Superior temporal gyrus (tissue), 1 donor: ENCODE data around the gene FUBP3.

ENCODE experiments used
- DNase-seq: peaks from one replicate; pipeline ENCODE4 v3.0.0-alpha.2; 2016; ENCODE audit errors: extremely low spot score

Gene FUBP3

DNA sequence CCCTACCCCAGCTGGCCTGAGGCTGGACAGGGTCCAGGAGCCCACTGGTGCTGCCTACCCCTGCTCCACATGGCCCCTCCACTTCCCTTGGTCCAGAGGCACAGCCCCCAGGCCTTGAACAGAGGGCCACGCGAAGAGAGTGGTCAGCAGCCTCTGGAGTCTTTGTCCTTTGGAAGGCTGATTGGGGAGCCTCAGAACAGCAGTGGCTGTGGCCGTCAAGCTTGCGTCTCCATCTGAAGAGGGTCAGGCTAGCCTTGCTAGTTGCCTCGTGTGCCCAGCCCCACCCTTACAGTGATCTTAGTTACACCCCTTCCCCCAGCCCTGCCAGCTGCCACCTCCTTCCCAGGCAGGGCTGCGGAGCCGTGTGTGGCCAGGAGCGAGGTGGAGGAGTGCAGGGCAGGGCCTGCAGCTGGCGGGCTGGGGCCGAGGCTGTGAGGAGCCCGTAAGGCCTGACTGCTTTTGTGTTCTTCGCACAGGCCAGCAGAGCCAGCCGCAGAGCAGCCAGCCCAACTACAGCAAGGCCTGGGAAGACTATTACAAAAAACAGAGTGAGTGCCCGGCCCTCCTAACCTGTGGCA, 54.9 kb downstream of the FUBP3 start:
- no peak for DNase-seq

DNA sequence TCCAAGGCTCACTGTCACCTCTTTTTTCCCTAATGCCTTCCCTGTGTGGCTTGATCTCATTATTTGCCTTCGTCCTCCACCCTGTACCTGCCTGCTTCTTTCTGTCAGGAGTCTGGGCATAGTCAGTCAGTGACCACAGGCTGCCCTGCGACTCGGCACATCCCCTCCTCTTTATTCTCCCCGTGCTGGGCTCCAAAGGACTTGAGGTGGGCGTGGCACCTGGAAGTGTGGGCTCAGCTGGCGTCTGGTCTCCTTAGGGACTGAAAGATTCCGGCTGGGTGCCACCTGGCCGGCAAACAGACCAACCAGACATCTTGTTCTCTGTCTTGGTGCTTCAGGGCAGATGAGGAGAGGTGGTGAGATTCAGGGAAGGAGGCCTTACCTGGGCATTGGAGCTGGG, 55.4 kb downstream of the FUBP3 start:
- no peak for DNase-seq

DNA sequence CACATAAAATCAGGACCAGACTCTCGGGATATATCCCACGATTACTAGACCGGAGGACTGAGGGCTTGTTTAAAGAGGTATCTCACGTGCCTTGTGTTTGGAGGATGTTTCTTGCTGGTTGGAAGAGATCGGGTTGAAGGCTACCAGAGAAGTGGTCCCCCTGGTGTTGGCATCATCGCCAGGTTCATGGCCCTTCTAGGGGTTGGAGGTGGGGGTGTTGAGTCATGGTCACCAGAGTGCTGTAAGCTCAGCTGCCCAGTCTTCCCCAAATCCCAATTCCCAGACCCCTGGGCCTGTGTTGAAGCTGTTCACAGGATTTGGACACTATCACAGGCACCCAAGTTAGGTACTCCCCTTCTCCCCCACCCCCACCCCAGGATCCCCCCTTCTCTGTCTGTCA, 55.9 kb downstream of the FUBP3 start:
- DNase-seq: no peak

DNA sequence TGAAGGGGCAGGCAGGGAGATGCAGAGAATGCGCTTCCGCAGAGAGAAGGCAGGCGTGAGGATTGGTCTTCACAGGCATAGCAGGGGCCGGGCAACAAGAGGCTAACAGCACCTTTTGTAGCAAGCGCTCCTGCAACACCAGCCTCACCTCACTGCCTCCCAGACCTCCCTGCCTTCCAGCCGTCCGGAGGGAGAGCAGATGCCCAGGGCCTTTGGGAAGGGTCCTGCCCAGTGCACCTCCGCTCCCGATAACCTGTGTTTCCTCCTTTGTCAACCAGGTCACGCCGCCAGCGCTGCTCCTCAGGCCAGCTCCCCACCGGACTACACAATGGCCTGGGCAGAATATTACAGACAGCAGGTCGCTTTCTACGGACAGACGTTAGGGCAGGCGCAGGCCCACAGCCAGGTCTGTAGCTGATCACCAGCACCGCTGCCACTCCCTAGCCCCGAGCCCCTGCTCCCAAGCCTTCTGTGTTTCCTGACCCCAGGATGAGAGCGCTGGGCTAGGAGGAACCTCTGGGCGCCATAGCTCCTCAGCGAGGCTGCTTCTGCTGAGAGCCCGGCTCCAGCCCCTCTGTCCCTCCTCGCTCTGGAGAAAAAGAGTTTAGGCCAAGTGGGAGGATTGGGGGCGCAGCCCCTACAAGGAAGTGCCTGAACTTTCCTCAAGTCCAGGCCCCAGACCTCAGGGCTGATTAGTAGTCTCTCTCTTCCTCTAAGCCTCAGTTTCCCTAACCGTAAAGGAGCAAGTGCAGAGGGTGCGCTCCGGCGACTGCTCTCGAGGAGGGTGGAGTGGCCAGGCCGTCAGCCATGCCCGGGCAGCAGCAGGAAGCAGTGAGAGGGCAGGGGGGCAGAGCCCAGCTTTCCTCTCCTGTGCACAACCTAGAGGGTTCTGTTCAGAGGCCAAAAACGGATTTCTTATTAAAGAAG, 56.6 kb downstream of the FUBP3 start:
- DNase-seq: no peak

DNA sequence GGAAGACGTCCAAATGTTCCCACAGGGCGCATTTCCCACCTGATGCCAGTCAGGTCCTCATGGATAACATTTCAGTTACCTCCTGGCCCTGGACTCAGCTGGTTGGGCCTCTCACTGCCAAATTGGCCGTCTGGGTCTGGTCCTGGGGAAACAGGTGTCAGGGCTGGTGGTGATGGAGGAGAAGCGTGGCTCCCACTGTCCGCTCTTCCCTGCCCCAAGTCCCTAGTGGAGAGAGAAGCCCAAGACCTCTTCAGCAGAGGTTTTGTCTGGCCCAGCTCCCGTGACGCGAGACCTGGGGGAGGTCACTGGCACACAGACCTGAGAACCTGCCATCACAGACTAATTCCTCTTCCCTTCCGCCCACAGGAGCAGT, 57.3 kb downstream of the FUBP3 start:
- no peak for DNase-seq

DNA sequence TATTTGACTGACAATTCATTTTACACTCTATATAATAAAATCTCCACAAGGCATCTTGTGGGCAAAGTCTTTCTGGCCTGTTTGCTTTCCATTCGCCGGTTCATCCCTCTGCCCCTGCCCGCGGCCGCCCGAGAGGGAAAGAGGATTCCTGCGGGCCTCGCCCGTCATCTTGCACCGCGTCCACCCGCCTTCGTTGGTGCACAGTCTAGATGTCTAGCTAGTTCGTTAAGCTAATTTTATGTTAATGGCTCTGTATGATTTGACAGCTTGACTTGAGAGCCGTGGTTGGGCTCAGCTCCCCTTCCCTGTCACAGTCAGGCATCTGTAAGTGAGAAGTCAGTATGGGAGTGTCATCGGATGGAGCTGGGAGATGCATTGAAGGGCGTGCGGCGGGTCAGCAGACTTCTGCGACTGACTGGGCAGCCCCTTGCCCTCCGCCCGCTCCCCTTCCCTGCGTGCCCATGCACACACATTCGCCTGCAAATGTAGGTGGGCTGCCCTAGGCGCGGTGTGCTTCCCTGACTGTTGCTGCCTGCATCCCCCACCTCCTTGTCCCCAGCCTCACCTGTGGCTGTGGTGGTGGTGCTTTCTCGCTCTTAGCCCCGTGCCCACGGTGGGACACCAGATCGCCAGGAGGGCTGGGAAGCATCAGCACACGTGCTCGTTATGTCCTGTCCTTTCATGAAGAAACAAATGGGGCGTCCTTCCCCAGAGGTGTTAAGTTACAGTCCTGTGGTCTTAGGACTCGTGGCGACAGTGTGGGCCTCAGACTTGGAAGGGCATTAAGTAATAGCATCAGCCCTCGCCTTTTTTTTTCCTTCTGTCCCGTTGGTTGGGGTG, 59.1 kb downstream of the FUBP3 start:
- DNase-seq: no peak

DNA sequence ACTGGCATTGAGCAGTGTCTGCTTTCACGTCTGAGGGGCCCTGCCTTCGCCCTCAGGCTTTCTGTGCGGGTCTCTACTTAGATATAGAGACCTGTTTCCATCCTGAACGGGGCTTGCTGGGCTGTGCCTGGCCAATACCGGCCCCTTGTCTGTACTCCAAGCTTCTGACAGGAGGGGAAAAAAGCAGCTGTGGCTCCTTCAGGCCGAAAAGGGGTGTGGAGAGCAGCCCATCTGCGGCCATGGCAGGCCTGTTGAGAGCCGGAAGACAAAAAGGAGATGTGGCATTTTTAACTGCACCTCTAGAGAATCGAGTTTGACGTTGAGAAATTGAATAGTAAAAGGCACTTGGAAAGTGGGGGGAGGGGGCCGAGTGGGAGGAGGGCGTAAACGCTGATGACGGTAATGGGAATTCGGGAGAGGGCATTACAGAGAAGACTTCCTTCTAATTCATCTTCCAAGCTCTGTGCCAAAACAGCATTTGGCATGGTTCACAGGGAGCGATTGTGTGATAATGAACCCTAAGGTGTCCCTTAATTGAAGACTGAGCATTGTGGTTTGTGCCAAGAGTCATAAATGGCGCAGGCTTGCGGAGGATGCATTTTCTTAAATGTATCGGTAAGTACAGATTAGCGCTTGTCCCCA, 59.9 kb downstream of the FUBP3 start:
- no peak for DNase-seq

DNA sequence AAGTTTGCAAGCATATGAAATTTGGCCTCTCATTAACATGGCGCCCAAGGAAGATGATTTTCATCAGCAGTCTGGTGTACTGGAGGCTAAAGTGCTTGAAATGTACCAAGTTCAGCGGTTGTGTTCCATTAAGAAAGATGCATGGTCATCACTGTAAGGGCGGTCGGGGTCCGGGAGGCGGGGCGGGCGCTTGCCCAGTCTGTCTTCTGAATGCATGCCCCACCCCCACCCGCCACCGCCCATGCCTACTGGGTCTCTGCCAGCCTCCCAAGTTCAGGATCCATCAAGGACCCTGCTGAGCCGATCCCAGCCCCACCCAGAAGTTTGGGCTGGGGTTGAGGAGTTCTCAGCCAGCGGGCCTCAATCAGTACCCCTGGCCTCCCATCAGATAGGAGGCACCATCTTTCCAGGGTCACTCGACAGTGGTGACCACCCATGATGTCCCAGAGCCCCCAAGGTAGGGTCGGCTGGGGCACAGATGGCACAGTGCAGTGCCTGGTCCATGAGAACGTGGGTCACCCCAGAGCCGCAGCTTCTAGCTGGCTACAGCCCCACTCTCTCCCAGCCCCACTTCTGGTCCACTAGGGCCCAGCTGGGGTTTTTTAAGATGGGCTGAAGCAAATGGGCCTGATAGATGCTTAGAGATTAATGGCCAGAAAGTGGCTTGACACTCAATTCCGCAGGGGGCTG, 60.6 kb downstream of the FUBP3 start:
- DNase-seq: no peak

DNA sequence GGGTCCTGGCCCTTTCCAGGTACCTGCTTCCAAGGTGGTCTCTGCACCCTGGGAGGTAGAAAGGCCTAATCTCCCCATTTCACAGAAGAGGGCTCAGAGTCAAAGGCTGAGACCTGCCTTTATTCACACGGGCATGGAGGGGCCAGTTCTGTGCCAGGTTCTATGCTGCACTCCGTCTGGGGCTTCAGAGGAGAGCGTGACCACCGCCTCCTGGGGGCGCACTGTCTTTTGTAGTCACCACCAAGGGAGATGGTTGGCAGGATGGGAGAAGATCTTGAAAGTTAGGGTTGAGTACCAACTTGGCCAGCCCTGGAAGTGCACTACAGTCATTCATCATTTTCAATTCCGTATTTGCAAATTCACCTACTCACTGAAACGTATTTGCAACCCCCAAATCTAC, 61.3 kb downstream of the FUBP3 start:
- no peak for DNase-seq

DNA sequence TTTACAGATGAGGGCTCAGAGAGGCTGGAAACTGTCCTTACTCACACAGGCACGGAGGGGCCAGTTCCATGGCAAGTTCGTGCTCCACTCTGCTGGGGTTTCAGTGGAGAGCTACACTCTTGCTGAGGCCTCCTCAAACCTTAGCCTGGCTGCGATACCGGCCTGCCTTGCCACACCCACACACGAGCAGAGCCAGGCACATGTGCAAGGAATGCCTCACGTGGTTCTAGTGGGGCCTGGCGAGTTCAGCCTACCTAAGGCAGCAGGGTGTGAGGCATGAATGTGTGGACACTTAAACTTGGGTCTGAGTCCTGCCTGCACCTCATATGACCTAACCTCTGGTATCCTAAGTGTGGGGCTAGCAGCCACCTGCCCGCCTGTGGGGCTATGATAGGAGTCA, 63.5 kb downstream of the FUBP3 start:
- DNase-seq: no peak

DNA sequence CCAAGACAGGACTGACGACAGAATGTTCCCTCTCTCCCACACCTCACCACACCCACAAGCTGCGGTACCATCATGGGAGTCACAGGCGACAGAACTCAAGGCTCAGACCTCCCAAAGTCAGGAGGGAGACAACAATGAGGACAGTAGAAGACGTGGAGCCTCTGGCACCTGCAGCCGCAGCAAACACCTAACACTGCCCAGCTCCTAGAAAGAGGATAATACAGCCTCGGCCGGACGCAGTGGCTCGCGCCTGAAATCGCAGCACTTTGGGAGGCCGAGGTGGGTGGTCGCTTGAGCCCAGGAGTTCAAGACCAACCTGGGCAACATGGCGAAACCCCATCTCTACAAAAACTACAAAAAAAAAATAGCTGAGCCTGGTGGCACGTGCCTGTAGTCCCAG, 71.8 kb downstream of the FUBP3 start:
- DNase-seq: no peak

DNA sequence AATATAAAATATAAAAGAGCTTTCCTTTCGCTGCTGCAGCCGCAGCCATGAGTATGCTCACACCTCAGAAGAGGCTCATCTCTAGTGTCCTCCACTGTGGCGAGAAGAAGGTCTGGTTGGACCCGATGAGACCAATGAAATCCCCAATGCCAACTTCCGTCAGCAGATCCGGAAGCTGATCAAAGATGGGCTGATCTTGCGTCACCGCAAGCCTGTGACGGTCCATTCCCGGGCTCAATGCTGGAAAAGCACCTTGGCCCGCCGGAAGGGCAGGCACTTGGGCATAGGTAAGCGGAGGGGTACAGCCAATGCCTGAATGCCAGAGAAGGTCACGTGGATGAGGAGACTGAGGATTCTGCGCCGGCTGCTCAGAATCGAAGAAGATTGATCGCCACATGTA, 72.4 kb downstream of the FUBP3 start:
- no peak for DNase-seq

DNA sequence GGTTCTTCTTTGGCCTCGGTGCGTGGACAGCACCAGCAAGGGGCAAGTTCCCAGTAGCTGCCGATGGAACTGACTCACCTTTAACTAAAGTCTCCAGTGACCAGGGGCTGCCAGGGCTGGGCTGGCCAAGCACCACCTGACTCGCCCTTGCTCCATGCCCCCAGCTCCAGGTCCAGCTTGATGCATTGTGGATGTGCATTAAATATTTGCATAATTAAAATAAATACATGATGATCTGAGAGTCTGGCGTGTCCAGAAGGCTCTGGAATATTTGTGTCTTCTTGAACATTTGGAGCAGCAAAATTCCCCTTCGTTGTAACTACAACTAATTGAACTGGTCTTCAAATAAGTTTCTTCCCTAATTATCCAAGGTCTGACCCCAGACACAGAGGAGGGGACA, 75.5 kb downstream of the FUBP3 start:
- no peak for DNase-seq

DNA sequence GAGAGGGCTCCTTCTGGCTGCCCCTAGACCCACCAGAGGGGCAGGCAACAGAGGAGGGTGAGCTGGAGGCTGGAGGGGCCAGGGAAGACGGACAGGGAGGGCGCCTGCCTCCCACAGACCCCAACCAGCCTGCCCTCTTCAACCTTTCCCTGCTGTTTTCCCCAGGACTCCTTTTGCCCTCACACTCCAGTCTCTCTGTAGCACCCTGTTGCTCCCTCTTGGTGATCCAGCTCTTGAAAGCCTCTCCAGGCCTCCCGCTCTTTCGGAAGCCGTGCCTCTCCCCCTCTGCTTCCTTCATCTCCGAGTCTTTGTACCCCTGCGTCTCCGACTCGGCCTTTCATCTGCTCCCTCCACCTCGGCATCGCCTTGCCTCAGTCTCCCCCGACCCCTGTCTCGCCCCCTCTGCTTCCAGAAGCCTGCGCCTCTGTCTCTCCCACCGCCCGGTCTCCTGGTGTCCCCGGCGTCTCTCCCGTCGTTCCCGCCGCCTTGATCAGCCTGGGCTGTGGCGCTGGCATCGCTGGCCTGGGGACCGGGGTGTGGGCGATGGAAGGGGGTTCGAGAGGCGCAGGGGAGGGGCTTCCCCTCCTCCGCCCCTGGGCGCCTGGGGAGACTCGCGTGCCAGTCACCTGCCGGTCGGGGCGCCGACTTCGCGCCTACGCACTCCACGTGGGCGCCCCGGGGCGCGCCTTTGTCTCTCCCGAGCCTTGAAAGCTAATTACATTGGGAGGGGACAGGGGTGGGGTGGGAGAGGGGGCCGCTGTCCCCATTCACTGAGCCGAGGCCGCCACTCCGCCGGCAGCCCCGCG, 79.7 kb downstream of the FUBP3 start:
- DNase-seq: no peak

DNA sequence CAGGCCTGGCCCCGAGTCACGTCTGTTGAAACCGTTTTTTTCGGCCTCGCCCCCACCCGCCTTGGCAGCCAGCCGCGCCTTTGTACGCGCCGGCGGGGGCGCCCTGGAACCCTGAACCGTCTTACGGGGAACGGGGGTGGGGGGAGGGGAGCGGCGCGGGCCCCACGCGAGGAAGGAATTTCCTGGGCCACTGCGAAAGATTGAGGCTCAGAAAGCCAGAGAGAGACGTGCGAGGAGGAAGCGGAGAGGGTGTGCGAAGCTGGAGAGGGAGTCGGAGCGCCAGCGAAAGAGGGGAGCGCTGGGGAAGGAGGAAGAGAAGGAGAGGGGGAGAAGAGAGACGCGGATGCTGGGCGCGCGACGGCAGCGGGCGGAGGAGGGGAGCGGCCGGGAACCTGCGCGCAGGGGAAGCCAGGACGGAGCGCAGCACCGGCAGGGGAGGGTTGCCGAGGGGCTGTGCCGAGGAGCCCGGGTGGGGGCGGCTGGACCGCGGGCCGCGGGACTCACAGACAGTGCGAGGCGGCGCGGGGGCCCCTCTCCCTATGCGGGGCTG, 80.4 kb downstream of the FUBP3 start:
- DNase-seq: no peak

DNA sequence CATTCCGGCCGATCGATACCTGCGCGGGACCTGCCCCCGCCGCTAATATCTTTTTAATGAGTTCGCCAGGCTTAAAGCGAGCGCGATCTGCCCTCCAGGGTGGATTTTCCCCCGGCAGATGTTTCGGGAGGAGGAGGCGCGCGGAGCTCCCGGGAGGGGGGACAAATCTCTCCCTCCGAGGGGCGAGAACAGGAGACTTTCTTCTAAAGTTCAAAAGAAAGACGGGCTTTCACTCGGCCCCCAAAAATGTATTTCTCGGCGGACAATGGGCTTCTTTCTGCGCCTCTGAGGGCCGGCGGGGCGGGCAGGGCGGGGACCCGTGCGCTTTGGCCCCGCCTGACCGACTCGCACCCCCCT, 80.9 kb downstream of the FUBP3 start:
- DNase-seq: no peak

DNA sequence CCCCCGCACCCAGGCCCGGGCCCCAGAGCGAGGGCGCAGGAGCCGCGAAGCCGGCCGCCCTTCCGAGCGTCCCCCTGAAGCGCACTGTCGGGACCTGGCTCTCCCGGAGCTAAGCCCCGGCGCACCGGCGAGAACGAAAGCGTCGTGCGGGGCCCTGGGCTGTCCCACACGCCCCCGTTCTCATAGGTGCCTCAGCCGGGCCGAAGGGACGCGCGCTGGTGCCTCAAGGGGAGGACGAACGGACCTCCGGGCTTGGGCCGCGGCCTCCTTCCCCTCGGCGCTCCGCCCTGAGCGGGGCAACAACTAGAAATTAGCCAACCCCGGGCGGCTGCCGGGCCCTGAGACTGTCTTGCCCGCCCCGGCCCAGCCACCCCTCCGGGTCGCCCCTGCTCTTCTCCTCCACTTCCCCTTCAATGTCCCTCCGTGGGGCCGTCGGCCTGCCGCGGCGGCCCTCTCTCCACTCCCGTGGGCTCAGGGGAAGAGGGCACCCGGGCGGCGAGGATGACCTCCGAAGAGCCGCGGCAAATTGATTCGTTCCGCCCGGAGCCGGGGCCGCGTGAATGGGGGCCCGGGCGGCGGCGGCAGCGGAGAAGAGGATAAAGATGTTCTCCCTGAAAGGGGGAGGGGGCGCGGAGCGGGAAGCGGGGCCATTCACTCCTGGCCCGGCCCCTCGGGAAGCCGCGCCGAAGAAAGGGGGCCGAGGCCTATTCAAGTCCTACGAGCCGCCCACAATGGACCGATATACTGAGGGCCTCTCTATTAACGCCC, 81.5 kb downstream of the FUBP3 start:
- no peak for DNase-seq

DNA sequence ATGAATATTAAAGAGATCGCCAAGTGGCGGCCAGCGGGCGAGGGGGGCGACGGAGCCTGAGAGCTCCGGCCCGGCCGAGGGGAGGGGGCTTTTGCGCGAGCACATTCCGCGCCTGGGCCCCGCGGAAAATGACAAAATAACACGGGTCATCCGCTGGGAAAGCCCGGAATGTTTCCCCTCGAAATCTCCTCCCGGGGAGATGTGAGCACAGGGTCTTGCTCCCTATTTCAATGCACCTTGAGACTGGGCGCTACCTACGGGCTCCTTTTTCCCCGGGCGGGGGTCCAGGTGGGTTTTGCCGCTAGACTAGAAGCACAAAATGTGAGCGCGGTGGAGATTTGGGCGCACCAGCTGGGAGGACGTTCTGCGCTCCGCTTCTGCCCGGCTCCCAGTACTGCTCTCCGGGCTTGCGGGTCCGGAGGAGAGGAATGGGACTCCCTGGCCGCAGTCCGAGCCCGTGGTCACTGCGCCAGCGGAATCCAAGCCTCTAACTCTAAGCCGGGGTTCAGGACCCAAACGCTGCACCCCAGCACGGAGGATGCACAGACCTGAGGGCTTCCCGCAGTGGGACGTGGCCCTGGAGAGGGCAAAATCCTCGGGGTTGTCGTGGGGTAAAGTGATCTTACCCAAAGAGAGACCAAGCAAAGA, 82.2 kb downstream of the FUBP3 start:
- DNase-seq: no peak
